H1 (cell line): Measurements from ENCODE around the gene LDLRAD3.
A peak's percentile ranks its signal among the peaks of the same experiment; 100 is the strongest.

Experiments
- CEBPB ChIP-seq: IDR thresholded peaks from 2 replicates; pipeline ENCODE4 v1.6.1; 2012; ENCODE audit warnings: low read depth, low read length
- JUN ChIP-seq: IDR thresholded peaks from 2 replicates; pipeline ENCODE4 v1.6.1; 2011; ENCODE audit warnings: low read depth, mild to moderate bottlenecking, improper control_type of control experiment, low read length
- JUND ChIP-seq: IDR thresholded peaks from 2 replicates; pipeline ENCODE4 v1.6.1; 2011; ENCODE audit warnings: mild to moderate bottlenecking, improper control_type of control experiment, low read length
- TAF1 ChIP-seq: IDR thresholded peaks from 2 replicates; pipeline ENCODE4 v1.6.1; 2011; ENCODE audit warnings: mild to moderate bottlenecking, low read depth, low read length
- TCF12 ChIP-seq: IDR thresholded peaks from 2 replicates; pipeline ENCODE4 v1.6.1; 2011; ENCODE audit warnings: low read depth, mild to moderate bottlenecking, low read length

DNA sequence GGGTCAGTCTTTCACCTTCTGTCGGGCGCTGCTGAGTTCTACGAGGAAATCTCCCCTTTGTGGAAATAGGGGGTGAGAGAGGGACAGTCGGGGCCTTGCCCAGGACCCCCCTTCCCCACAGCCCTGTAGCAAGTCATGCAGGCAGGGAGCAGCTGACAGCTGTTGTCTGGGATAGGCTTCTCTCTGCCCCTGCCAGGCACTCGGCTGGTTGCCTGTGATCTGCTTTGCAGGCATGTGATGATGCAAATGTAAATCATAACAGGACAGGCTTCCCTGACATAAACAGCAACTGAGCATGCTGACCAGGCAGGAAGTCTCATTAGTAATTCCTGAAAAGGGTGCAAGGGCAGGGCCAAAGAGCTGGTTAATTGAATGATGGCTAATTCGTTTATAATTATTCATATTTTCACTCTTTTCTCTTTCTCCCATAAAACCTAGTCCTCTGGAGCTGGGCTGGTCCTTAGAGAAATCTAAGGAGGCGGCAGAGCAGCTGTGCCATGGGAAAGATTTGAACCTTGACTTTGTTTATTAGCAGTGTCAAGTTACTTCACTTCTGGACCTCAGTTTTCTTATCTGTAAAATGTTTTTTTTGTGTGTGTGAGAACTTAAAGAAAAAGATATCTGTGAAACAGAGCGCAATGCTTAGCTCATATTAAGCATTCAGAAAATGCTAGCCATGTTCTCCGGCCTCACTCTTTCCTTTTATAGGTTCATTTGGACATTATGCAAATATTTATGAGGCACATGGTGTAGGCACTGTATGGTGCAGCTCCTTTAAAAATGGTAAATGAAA, 129.7 kb downstream of the LDLRAD3 start:
- TF ChIP-seq CEBPB (0 out of 2 replicates have a peak, but pooled peaks have one; percentile 20), JUND (no peak), JUN (no peak), TAF1 (no peak), TCF12 (no peak)
